MV-4-11 (cell line): ENCODE data around the gene CKAP5.

Source experiments
- DNase-seq: peaks from one replicate; lab custom pipeline; 2025; lab: John Stamatoyannopoulos, UW

The CKAP5 gene

DNA sequence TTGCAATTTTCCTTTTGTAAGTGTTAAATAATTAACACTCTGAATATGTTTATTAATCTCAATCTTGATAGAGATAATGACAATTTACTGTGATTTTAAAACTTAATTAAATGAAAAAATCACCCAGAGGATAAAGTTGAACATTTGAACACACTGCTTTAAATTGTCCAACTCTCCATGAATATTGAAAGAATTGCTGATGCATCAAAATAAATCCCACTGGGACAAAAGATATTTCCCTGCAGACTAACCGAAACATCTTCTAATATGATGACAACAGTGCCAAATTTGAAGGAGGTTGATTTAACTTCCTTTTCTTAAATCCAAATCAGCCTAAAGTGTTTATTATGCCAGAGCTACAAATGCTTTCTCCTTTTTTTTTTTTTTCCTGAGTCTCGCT is 79.4 kb downstream of the CKAP5 start:
- DNase-seq = no peak

DNA sequence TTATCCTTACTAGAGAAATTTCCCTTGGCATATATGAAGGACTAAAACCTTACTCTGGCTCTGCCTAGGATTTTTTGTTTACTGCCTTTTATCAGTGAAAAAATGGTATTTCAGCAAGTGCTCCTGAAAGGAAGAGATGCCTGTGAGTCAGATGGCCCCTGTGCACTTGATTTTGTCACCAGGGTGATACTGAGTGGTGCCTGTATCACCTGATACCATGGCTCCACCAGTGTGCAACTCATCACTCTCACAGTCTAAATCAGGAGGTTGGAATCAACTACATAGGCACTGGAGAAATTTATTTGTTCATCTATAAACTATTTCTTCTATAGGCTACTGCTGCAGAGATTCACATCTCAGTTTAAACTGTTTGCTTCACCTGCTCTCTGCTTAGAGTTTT is 83.8 kb downstream of the CKAP5 start:
- no peak for DNase-seq

DNA sequence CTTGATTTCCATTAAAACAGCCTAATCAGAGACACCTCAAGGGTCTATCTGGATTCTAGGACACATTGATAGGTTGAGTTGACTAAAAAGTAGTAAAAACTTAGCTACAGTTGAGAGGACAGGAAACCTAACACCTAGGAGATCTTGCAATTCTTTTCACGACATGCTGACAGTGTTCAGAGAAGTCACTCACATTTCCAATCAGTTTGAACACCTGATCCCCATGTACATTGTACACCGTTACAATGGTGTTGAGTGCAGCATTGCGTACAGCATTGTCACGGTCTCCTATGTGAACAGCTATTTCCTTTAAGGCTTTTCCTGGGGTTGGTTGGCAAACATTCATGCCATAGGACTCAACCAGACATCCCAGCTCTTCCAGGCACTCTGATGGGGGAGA is 84.3 kb downstream of the CKAP5 start:
- no peak for DNase-seq

DNA sequence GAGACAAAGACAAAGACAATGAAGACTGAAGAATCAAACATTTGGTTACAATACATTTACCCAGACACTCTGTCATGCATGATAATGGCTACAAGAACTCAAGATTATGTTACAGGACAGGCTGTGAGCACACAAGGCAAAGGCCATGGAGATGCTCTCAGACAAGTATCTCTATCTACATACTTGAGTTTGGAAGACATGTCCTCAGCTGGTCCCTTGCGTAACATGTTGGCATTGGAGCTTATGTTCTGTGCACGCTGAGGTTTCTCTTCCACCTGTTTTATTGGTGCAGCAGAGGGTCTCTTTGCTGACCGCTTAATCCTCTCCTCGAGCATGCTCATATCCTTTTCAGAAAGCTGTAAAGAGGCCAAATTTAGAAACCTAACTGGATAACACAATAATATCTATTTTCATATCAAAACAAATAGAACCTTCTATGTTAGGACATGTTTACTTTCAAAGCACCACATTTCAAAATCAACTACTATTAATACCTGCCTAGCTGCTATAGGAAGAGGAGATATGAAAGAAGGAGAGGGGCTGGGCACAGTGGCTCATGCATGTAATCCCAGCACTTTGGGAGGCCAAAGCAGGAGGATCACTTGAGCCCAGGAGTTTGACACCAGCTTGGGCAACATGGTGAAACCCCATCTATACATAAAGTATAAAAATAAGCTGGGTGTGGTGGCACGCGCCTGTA is 85.5 kb downstream of the CKAP5 start:
- DNase-seq = peak; percentile 20

DNA sequence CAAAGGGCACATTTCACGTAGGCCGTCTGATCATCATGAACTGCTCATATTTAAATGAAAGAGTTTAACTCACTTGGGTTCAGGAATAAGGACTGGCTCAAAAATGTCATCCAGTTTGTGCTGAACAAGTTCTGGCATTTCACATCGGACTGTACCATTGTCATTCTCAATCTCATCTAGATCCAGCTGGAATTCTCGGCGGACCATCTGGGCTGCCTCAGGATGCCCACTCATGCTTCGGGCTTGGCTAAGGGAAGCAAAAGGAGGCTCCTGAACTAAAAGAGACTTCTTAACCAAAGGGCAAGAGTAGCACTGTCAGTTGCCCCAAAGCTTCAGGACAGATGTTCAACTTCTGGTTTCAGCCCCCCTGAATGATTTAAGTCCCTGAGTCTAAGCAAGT is 86.9 kb downstream of the CKAP5 start:
- DNase-seq = no peak

DNA sequence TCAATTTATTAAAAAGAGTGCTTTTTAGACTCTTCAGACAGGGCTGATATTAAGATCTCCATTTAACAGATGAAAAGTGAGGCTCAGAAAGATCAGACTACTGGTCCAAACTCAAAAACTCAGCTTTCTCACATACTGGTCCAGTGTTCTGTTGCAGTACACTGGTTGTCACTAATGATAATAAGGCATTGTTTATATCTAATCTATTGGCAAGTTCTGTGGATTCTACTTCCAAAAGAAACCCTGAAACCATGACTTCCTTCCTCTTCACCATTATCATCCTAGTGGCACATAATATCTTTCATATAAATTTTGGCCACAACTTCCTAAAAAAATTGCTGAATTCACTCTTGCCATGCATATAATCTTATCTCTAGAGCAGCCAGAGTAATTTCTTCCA is 90.1 kb downstream of the CKAP5 start:
- no peak for DNase-seq

DNA sequence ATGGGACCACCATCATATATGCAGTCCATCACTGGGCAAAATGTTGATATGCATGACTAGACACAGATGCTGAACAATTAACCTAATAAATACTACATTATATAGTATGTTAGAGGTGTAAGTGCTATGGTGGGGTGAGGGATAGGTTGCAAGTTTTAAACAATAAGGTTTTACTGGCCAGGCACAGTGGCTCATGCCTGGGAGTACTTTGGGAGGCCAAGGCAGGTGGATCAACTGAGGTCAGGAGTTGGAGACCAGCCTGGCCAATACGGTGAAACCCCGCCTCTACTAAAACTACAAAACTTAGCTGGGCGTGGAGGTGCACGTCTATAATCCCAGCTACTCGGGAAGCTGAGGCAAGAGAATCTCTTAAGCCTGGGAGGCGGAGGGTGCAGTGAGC is 98.9 kb downstream of the CKAP5 start:
- DNase-seq = no peak

DNA sequence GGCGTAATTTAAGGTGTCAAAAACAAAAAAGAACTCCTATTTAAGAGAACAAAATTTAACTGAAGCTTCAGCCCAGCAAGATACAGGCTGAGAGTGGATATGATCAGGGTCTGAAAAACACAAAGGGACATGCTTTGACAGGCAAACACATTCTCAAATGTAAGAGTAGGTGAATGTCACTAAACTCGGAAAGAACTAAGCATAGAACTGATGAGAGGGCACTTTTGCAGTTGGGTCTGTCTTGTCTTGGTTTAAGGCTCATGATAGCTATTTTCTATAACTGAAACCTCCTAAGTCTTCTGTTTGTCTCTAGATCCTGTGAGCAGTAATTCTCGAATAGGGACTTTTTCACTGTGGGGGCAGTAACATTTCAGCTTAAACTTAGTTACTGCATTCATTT is 100.1 kb downstream of the CKAP5 start:
- DNase-seq = no peak

DNA sequence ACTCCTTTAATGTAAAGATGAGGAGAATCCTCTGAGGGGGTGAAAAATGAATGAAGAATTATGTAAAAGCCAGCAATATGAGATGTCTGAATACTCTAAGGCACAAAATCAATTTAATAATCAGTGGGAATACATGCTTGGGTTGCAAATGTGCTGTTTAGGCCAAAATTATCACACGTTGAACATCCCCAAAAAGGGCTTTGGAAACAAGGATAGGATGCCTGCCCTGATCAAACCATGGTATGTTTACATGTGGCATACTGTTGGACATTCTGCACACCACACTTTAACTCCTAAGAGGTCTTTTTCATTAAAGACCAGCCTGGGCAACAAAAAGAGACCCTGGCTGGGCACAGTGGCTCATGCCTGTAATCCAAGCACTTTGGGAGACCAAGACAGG is 100.8 kb downstream of the CKAP5 start:
- DNase-seq = no peak

DNA sequence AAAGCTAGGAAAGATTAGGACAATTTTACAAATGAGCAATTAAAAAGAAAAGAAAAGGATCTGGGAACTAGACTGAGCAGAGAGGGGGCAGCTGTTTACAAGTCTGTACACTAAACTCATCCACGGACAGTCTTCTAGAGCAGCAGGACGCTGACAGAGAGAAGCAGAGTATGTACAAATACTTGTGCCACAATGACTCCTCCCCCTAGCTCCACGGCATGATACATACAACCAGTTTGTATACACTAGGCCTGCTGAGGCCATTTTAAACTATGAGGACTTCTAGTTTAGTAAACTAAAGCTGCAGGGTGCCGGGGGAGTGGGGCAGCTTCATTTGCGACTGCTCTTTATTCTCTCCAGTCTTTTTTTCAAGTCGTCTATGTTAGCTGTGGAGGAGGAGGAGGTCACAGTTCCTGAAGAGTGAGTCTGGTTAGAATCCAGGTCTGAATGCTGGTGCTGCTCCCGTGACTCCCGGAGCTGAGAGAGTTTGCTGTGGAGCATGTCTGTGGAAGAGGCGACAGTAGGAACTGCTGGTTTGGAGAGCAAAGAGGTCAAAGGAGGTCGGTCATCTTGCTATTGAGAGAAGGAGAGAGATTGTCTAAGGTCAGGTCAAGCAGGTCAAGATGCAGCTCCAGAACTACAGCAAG is 102.3 kb downstream of the CKAP5 start:
- DNase-seq = no peak

DNA sequence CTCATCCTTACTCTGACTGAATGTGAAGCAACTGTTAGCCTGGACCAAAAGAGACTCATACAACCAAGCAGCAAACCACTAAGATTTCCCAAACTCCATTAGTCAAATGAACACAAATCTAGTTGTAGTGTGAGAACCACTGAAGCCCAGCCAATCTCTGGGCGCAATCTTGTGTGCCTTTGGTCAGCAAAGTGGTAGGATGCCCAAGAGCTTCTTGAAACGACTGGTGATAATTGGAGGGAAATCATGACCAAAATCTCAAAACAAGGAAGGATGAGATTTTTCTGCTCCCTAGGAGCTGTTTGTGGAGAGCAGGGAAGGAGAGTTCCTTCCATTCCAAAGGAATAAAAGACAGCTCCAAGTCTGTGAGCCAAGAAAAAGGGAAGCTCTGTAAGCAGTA is 103.0 kb downstream of the CKAP5 start:
- DNase-seq = no peak

DNA sequence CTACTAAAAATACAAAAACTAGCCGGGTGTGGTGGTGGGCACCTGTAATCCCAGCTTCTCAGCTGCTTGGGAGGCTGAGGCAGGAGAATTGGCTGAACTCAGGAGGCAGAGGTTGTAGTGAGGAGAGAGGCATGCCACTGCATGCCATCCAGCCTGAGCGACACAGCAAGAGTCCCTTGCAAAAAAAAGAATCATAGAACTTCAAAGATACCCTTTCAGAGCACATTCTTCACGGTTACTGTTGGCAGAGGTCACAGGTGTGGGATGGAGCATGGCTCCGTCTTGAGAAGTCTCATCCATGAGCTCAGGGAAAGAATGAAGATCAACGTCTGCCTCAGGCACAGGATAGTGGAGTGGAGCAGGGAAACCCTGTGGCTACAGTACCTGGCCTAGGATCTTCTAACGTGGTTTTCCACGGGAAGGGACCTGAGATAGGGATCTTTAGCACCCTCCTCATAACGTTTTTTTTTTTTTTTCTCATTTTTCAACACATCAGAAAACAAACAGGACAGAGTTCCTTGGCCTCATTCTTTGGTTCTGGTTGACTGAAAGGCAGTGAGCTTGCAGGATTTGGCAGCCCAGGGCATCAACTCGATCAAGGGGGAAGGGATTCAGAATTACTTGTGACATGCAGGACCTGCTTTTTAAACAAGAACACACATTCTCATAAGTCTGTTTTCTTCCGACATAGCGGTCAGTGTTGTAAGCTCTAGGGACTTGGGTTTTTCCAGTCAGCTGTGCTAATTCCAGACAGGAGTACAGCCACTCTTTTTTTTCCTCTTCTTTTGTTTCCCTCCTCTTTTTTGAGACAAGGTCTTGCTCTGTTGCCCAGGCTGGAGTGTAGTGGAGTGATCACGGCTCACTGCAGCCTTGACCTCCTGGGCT is 104.2 kb downstream of the CKAP5 start:
- DNase-seq = no peak

DNA sequence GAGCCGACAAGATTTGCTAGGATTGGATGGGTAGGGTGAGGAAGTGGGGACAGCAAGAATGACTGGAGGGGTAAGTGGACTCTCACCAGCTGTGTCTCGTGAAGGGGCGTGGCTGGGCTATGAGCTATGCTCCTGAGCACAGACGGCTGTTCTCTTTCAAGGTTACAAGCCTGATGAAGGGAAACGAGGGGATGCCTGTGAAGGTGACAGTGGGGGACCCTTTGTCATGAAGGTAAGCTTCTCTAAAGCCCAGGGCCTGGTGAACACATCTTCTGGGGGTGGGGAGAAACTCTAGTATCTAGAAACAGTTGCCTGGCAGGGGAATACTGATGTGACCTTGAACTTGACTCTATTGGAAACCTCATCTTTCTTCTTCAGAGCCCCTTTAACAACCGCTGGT is 107.2 kb downstream of the CKAP5 start:
- DNase-seq = no peak

DNA sequence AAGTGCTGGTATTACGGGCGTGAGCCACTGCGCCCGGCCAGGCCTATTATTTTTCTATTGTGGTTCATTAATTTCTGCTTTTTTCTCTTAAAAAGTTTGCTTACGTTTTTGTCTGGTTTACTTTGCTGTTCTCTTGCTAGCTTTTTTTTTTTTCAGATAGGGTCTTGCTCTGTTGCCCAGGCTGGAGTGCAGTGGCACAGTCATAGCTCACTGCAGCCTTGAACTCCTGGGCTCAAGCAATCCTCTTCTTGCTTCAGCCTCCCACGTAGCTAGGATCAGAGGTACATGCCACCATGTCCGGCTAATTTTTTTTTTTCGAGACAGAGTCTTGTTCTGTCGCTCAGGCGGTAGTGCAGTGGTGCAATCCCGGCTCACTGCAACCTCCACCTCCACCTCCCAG is 108.4 kb downstream of the CKAP5 start:
- DNase-seq = no peak

DNA sequence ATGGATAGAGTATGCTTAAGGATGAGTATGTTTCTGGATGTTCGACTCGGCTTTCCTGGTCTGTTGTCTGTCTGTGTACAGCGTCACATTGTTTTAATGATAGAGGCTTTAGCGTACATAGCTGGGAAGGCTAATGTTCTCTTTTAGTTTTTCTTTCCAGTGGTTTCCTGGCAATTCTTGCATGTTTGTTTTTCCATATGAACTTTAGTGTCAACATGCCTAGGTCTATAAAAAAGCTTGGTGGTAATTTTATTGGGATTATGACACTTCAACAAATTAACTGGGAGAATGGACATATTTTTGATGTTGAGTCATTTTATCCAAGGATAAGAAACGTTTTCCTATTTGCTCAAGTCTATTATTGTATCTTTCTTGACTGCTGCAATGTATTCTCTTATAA is 109.5 kb downstream of the CKAP5 start:
- no peak for DNase-seq

DNA sequence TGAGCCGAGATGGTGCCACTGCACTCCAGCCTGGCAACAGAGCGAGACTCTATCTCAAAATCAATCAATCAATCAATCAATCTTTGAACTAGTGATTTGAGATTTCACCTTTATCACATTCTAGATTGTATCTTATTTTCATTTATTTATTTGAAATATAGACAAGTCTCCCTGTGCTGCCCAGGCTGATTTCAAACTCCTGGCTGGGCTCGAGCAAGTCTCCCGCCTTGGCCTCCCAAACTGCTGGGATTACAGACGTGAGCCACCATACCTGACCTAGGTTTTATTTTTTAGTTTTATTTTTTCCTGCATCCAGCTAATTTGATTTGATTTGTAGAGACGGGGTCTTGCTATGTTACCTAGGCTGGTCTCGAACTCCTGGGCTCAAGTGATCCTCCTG is 109.9 kb downstream of the CKAP5 start:
- DNase-seq = no peak

DNA sequence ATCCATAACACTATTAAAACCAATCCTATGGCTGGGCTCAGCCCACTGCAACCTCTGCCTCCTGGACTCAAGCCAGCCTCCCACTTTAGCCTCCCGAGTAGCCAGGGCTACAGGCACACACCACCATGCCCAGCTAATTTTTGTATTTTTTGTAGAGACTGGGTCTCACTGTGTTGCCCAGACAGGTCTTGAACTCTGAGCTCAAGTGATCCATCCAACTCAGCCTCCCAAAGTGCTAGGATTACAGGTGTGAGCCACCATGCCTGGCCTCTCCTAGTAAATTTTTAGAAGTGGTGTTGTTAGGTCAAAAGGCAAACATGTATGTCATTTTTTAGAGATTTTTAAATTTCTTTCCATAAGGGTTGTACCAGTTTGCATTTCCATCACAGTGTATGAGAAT is 112.8 kb downstream of the CKAP5 start:
- DNase-seq = no peak

DNA sequence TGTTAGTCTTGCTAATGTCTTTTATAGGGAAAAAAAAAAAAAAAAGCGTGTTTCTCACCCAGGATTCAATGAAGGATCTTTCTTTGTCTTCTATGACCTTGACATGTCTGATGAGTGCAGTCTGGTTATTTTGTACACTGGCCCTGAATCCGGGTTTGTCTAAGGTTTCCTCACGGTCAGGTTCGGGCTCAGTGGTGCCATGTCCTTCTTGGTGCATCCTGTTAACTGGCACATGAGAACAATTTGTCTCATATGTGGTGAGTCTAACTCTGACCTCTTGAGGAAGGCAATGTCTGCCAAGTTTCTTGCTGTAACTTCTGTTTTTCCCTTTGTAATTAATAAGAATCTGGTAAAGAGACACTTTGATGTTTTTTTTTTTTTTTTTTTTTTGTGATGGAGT is 114.5 kb downstream of the CKAP5 start:
- no peak for DNase-seq

DNA sequence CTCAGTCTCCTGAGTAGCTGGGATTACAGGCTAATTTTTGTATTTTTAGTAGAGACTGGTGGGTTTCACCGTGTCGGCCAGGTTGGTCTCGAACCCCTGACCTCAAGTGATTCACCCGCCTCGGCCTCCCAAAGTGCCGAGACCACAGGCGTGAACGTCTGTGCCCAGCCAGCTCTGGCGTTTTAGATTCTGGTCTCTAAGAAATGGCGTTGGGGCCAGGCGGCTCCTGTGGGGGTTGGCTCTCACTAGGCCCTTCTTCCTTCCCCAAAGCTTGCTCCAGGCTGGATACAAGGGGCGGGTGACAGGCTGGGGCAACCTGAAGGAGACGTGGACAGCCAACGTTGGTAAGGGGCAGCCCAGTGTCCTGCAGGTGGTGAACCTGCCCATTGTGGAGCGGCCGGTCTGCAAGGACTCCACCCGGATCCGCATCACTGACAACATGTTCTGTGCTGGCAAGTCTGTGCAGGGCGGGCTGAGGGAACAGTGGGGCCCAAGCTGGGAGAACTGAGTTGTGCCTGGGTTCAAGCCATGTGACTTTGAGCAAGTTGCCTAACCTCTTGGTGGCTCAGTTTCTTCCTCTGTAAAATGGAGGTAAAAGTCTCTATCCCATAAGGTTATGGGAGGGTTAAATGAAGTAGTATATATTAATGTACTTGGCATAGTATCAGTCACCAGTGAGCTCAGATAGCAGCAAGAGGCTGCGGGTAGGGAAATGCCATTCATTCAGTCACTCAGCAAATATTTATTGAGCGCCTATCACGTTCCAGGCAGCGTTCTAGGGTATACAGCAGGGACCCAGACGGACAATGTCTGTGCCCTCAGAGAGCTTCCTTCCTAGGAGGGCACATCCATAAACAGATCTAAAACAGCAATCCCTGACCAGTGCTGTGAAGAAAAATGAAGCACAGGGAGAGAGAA is 116.7 kb downstream of the CKAP5 start:
- no peak for DNase-seq

DNA sequence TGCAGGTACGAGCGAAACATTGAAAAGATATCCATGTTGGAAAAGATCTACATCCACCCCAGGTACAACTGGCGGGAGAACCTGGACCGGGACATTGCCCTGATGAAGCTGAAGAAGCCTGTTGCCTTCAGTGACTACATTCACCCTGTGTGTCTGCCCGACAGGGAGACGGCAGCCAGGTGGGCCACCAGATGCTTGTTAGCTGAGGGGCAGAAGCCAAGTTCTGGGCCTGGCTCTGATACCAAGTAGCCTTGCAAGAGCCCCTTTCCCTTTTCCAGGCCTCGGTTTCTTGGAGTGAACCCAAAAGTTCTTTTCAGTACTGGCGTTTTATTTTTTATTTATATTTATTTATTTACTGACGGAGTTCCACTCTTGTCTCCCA is 117.4 kb downstream of the CKAP5 start:
- DNase-seq = no peak

DNA sequence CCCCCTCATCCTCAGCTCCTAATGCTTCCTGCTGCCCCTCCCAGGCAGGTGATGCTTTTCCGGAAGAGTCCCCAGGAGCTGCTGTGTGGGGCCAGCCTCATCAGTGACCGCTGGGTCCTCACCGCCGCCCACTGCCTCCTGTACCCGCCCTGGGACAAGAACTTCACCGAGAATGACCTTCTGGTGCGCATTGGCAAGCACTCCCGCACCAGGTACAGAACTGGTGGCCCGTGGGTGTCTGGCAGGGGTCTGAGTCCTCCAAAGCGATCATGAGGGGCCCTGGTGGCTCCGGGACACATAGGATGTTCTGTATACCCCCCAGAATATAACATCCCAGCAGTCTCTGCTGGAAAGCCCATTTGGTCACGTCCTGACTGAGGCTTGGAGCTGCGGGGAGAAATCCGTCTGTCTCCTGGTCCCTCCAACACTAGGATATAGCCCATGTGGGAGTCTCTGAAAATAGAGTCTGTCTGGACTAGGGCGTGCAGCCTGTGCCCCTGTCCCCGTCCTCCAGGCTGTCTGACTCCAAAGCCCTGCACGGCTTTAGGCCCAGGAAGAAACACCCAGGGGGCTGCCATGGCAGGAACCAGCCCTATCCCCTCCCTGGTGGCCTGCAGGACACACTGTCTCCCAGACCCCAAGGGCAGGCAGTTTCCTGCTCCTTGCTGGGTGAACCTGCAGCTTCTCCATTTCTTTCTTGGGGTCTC is 118.0 kb downstream of the CKAP5 start:
- no peak for DNase-seq
